Stimulated activated CD4-positive, alpha-beta T cell treated with anti-CD3 and anti-CD28 coated beads, Interleukin-4, amount 100 ng/mL, for 4 hours (primary cell): Measurements from ENCODE around the gene PUS10.
A peak's percentile ranks its signal among the peaks of the same experiment; 100 is the strongest.
"Not testable (repeated sequence)": the region's sequence is repeated elsewhere in the genome, so short reads cannot be mapped to it uniquely, and the experiment has no call there.

Experiments used
- DNase-seq, 2 experiments: peaks; one replicate each; pipeline ENCODE4 v3.0.0-alpha.2; 2020

The PUS10 gene

DNA sequence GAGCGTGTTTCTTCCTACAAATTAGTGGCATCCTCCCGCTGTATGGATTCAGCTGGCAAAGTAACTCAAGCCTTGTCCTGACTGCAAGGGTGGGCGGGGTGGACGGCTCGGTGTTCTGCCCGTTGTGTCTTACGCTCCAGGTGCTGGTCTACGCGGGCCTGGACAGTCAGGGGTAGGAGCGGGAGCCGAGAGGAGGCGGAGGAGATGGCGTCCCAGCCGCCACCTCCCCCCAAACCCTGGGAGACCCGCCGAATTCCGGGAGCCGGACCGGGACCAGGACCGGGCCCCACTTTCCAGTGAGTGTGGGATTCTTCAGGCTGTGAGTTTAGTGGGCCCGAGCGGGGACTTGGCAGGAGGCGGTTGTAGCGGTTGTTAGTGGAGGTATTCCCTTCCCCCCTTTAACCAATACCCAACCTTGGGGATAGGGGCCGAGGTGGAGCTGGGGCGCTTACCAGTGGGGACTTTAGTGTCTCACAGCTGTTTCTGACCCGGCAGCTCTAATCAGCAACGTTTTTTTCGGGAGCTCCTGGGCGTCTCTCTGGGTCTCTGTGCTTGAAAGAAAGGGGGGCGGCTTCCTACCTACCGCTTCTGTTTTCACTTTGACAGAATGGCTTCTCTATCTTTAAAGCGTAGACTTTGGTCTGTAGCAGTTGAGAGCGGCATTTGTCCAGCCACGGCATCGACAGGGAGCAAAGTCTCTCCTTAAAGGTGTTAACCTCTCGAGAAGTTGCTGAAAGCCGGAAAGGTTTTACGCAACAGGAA, at the start of gene PUS10, which contains the start of gene PEX13:
TSS of gene PUS10 (minus strand) at position 700 of the 762 bp plus-strand sequence. CDS start 6,365 bp downstream, outside the sequence.
TSS of gene PEX13 (plus strand) at position 165 of the 762 bp plus-strand sequence. CDS start at position 205, 40 bp downstream.
- DNase-seq, result peak; percentile 51 to 60

DNA sequence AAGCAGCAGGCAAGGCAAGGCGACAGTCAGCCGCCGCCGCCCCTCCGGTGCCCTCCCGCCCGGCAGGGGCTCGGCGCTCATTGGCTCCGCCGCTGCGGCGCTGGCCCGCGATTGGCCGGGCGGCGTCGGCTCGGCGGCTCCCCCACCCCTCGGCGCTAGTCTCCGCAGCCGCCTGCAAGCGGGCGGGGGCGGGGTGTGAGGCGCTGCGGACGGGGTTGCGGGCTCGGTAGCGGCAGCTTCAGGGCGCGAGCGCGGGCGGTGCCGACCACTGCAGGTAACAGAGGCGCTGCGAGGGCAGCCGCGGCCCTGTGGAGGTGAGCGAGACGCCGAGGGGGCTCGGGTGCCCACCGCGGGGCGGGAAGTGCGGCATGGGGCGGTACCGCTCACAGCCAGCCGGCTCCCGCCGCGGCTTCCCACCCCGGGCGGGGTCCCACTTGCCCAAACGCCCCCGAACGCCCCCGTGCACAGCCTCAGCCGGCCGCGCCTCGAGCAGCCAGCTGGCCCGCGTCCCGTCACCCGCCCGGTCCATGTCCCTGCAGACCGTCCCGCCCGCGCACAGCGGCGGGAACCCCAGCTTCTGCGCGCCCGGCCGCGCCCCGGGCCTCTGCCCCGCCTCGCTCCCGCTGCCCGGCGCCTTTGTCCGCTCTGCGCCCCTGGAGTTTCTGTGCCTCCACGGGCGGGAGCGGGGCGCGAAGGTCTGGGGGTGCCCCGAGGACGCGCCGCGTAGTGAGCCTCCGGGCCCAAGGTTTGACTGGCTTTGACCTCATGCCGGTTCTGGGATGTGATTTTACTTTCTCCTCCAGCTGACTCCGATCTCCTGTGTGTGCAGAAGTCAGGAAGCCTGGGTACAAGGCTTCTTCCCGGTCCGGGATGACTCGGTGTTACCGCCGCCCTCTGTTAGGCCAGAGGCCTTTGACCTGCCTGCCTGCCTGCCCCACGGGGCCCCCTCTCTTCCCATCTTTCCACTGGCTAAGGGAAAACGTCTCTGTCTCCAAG, 48.0 kb upstream of the PUS10 start, which contains the start of gene SANBR:
TSS of gene SANBR (plus strand) at position 158 of the 996 bp plus-strand sequence. CDS start 4,480 bp downstream, outside the sequence.
- DNase-seq, result peak; percentile 79 to 80

- no peak for DNase-seq
Measured at GRCh38 chr2:61059382-61059781, 41.3 kb upstream of the PUS10 start.

DNA sequence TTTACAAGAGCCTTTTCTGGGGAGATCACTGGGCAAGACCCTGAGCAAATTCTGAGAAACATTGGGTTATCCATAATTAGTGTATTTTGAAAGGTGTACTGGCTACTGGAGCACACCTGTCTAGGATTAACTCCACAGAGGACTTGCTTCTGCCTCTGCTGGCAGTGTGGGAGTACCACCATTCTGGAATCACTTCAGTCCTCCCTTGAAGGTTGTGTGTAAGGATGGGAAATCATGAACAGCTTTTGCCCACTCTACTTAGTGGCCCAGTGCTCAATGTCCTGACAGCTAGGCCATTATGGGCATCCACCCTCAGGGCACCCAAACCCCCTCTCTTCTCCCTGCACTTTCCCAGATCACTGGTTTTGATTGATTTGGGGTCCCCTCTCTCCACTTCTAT, 39.5 kb upstream of the PUS10 start:
- DNase-seq, result no peak

DNA sequence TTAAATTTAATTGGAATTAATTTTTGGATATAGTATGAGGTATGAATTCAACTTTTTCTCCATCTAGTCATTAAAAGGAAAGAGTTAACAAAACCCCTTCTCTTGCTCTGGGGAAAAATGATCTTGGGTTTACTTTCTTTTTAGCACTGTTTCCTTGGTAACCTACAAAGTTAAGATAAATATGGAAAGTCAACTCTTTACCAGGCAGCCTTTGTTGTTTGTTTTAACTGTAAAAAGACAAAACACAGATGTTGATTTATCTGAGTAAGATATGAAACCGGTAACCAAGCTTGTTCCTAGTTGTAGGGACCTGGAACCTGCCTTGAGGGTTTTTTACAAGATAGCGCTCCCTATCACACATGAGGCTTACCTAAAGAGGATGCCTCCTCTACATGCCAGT, 37.5 kb upstream of the PUS10 start:
- no peak for DNase-seq

GRCh38 chr2:61045999-61046398, 27.9 kb upstream of the PUS10 start:
- DNase-seq, result no peak

DNA sequence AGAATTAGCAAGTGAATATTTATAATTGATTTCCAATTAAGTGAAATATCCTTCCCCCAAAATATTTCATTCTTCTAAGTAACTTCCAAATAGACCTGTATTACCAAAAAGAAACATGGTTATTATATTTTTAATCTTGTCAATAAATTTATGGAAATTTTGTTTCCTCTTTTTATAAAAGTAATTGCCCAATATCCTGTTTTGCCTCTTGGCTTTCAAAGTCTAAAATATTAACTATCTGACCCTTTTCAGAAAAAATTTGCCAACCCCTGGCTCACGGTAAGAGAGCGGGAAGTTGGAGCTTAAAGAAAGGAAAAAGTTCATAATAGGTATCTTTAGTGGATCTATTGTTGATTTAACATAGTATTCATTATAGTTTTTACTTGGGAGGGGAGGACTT, 27.2 kb upstream of the PUS10 start:
- no peak for DNase-seq

DNA sequence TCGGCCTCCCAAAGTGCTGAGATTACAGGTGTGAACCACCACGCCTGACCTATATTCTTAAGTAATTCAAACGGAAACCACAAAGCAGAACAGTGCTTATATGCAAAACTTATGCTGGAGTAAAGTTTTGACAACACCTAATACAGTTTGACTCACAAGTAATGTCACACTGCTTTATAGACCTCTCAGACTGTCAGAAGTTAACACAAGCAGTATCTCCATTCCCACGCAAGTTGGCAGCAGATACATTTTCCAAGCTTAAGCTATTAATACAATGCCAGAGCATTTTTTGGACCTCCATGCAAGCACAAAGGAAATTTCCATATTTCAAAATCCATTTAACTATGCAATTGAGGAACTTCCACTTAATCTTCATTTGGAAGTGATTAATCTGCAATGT, 26.6 kb upstream of the PUS10 start:
- no peak for DNase-seq

- DNase-seq, result no peak
Measured at GRCh38 chr2:61042807-61043206, 24.8 kb upstream of the PUS10 start.

GRCh38 chr2:61036643-61037042, 18.6 kb upstream of the PUS10 start:
- not testable (repeated sequence) for DNase-seq

- not testable (repeated sequence) for DNase-seq
Measured at GRCh38 chr2:61034592-61034991, 16.5 kb upstream of the PUS10 start.

- DNase-seq, result no peak
Measured at GRCh38 chr2:61029533-61029932, 11.5 kb upstream of the PUS10 start.

DNA sequence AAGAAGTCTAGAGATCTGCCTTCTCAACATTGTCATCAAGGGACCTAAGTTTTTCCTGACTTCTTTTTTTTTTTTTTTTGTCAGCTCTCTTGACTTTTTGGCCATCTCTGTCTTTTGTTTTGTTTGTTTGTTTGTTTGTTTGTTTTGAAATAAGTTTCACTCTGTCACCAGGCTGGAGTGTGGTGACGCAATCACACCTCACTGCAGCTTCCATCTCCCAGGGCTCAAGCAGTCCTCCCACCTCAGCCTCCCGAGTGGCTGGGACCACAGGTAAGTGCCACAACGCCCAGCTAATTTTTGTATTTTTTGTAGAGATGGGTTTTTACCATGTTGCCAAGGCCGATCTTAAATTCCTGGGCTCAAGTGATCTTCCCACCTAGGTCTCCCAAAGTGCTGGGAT, 5.6 kb upstream of the PUS10 start:
- DNase-seq, result no peak

- no peak for DNase-seq
Measured at GRCh38 chr2:61021228-61021660, 3.2 kb upstream of the PUS10 start.

- no peak for DNase-seq
Measured at GRCh38 chr2:61018798-61019197, 743 bp upstream of the PUS10 start.

GRCh38 chr2:61018318-61018755, 282 bp upstream of the PUS10 start:
- no peak for DNase-seq

GRCh38 chr2:61017003-61017555, 976 bp downstream of the PUS10 start:
- DNase-seq, result peak; percentile 49 to 67

- peak in 1 of 2 experiments; percentile 15 for DNase-seq
Measured at GRCh38 chr2:61016392-61017002, 1.6 kb downstream of the PUS10 start.

DNA sequence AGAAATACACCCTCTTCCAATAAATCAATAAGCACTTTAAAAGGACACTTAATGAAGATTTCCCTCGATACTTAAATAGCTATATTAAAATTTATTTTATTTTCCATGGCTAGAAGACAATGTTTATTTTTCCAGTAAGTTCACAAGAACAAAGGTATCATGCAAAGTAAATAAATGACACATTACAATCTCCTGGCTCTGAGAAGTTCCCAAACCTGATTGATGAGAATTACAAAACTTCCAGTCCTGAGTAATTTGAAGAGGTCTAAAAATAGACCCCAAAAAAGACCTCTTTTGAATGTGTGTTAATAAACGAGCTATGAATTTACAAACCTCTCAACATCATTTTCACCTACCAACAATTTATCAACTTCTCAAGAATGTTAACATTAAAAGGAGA, 2.1 kb downstream of the PUS10 start:
- DNase-seq, result no peak

DNA sequence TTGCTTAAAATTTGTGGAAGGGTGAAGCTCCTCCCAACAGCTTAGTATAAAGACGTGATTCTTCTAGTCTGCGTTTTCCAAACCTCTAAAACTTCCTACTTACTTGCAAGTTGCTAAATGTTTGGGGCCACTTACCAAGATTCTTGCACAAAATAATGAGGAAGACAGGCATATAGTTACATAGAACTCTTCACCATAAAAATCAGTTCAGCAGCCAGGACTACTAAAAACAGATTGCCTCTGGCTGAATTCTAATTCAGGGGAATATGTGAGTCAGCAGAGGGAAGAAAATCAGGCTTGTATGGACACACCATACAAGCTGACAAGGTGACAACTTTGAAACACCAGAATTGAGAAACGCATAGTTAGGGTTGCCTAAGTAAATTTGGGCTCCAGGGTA, 3.3 kb downstream of the PUS10 start:
- DNase-seq, result no peak

- no peak for DNase-seq
Measured at GRCh38 chr2:61013382-61013781, 4.7 kb downstream of the PUS10 start.

DNA sequence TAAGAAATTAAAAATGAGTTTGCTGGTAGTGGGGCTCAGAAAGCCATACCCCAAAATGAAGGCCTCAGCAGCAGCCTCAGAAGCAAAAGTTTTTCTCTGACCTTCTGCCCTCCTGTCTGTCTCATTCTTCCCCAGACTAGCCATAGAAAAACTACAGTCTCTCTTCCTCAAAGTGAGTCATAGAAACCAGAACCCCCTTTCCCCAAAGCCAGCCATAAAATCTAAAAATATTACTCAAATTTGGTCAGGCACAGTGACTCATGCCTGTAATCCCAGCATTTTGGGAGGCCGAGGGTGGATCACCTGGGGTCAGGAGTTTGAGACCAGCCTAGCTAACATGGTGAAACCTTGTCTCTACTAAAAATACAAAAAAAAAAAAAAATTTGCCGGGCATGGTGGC, 5.8 kb downstream of the PUS10 start:
- DNase-seq, result not testable (repeated sequence)

GRCh38 chr2:61011678-61012077, 6.4 kb downstream of the PUS10 start:
- DNase-seq, result no peak
